ENCODE measurements around the gene RTF1. TPM values are rescaled to one million over a fixed set of nuclear protein-coding genes. Genes with fewer than 3 reads are reported as not detected.

Gene RTF1
- total RNA-seq, 1 experiment from 2014 or later = 24.2 TPM

- in situ Hi-C loops (cut with HindIII; ENCODE audit: low pct_unique_long_range_greater_than_20kb, low sequenced_read_pairs) = no loop called here
- DNase-seq (ENCODE audit: low read depth) = no peak
Observed at GRCh38 chr15:41517895-41518449, 101.1 kb downstream of the RTF1 start.

DNA sequence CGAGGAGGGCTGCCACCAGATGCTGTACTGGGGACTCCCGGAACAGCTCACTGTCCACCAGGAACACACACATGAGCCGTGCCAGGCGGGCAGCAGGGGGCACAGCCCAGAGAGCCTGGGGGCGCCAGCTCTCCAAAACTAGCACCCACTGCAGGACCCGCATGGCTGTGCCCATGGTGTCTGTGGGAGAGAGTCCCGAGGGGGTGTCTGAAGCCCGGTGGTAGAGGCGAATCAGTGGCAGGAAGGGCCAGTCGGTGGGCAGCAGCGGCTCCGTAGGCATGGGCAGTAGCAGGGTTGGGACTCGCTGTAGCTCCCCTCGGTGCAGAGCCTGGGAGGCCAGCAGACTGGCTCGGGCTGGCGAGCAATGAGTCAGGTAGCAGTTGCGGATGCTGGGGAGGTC is 103.7 kb downstream of the RTF1 start:
- no peak for DNase-seq (ENCODE audit: low read depth)
- in situ Hi-C loops (cut with HindIII; ENCODE audit: low pct_unique_long_range_greater_than_20kb, low sequenced_read_pairs) = no loop called here

DNA sequence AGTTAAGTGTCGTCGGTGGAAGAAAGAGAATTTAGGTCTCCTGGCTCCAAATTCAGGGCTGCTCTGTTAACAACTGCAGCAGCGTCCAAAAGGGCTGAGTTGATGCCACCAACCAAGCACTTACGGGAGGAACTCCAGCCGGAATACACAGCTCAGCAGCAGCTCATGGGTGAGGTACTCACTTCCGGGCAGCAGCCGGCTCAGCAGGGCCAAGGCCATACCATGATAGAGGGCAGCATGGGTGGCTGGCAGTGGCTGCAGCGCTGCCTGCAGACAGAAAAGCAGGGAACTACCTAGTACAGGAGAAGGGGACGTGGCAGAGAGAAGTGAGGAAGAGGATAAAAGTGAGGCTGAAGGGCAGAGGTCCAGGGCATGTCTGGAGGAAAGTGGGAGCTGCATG is 104.7 kb downstream of the RTF1 start:
- in situ Hi-C loops (cut with HindIII; ENCODE audit: low pct_unique_long_range_greater_than_20kb, low sequenced_read_pairs) = no loop called here
- no peak for DNase-seq (ENCODE audit: low read depth)

GRCh38 chr15:41523097-41523496 is 106.2 kb downstream of the RTF1 start:
- in situ Hi-C loops (cut with HindIII; ENCODE audit: low pct_unique_long_range_greater_than_20kb, low sequenced_read_pairs) = no loop called here

DNA sequence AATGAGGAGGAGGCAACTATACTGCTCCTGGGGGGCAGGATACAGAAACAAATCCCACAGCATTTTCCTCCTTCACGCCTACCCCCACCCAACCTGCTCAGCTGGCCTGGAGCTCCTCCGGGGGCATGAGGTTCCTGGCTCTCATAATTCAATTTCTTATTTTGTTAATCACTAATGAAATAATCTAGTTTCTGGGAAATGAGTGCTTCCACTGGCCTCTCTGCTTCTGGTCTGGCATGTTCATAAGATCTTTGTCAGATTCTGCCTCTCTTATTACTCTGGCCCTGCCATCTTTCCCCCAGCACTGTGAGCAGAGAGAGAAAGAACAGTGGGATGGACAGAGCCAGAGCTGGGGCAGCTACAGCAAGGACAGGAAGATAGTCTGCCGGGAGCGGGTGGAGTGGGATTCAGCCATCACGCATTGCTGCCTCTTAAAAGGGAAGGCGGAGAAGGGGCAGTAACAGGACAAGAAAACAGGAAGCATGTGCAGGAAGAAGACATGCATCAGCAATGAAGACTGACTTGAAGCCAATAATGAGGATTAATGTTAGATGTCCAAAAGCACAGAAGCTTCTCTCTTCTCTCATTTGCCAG is 113.6 kb downstream of the RTF1 start:
- DNase-seq (ENCODE audit: low read depth) = no peak
- in situ Hi-C loops (cut with HindIII; ENCODE audit: low pct_unique_long_range_greater_than_20kb, low sequenced_read_pairs) = no loop called here

More at GRCh38 chr15:41523097-41523496, 106.2 kb downstream of the RTF1 start:
- no peak for DNase-seq (ENCODE audit: low read depth)

Other genes with a start within 250 kb of the RTF1 start
- gene EXD1, start 186.3 kb upstream of the RTF1 start, total RNA-seq (2014; rRNA removed; shearing (Covaris generic); ENCODE audit: low replicate concordance) = not detected in 2 replicates
- gene CHP1, start 185.8 kb upstream of the RTF1 start, total RNA-seq (2014; rRNA removed; shearing (Covaris generic); ENCODE audit: low replicate concordance) = 160 and 201 TPM in 2 replicates
- 81.2 and 93.0 TPM in 2 replicates for gene OIP5, start 84.5 kb upstream of the RTF1 start, total RNA-seq (2014; rRNA removed; shearing (Covaris generic); ENCODE audit: low replicate concordance)
- gene NUSAP1, start 84.2 kb upstream of the RTF1 start, total RNA-seq (2014; rRNA removed; shearing (Covaris generic); ENCODE audit: low replicate concordance) = 177 and 204 TPM in 2 replicates
- gene NDUFAF1, start 14.6 kb upstream of the RTF1 start, total RNA-seq (2014; rRNA removed; shearing (Covaris generic); ENCODE audit: low replicate concordance) = 16.1 and 33.7 TPM in 2 replicates
- gene ITPKA, start 76.8 kb downstream of the RTF1 start, total RNA-seq (2014; rRNA removed; shearing (Covaris generic); ENCODE audit: low replicate concordance) = 6.7 and 30.3 TPM in 2 replicates
- not detected in 2 replicates for gene LTK, start 96.7 kb downstream of the RTF1 start, total RNA-seq (2014; rRNA removed; shearing (Covaris generic); ENCODE audit: low replicate concordance)
- 9.3 and 24.2 TPM in 2 replicates for gene RPAP1, start 127.2 kb downstream of the RTF1 start, total RNA-seq (2014; rRNA removed; shearing (Covaris generic); ENCODE audit: low replicate concordance)
- 16.5 and 20.2 TPM in 2 replicates for gene TYRO3, start 142.1 kb downstream of the RTF1 start, total RNA-seq (2014; rRNA removed; shearing (Covaris generic); ENCODE audit: low replicate concordance)
- 21.0 and 36.1 TPM in 2 replicates for gene MGA, start 243.3 kb downstream of the RTF1 start, total RNA-seq (2014; rRNA removed; shearing (Covaris generic); ENCODE audit: low replicate concordance)

Measured in Caki2 (cell line).